GM19397 (cell line): Measurements from ENCODE around the gene WDR46.

Experiments
- ATAC-seq: cut with Tn5 transposase; IDR thresholded peaks from one replicate; pipeline ENCODE4 v1.9.1; 2021; ENCODE audit warnings: mild to moderate bottlenecking, moderate library complexity; ENCODE audit not compliant: unreplicated experiment

Gene WDR46

GRCh38 chr6:33288921-33289783 lies at the start of gene WDR46, which contains the start of gene PFDN6:
WDR46 (minus strand) TSS chr6:33289239; CDS start chr6:33289170, 69 bp downstream.
PFDN6 (plus strand) TSS chr6:33289601; CDS start chr6:33289857, 256 bp downstream.
- ATAC-seq: peak; percentile 71

GRCh38 chr6:33336495-33336894 lies 47.5 kb upstream of the WDR46 start:
- no peak for ATAC-seq

- ATAC-seq: no peak
These were observed 46.9 kb upstream of the WDR46 start for GRCh38 chr6:33335916-33336315.

- ATAC-seq: no peak
These were observed 44.6 kb upstream of the WDR46 start for GRCh38 chr6:33333666-33334065.

GRCh38 chr6:33330736-33331135 lies 41.7 kb upstream of the WDR46 start:
- no peak for ATAC-seq

GRCh38 chr6:33329058-33329457 lies 40.0 kb upstream of the WDR46 start:
- ATAC-seq: no peak

- no peak for ATAC-seq
These were observed 35.1 kb upstream of the WDR46 start for GRCh38 chr6:33324125-33324524.

GRCh38 chr6:33323623-33323948 lies 34.5 kb upstream of the WDR46 start:
- peak; percentile 1 for ATAC-seq

- ATAC-seq: no peak
These were observed 32.2 kb upstream of the WDR46 start for GRCh38 chr6:33321227-33321626.

- no peak for ATAC-seq
These were observed 31.5 kb upstream of the WDR46 start for GRCh38 chr6:33320315-33321181.

GRCh38 chr6:33319939-33320314 lies 30.9 kb upstream of the WDR46 start:
- no peak for ATAC-seq

GRCh38 chr6:33318426-33319073 lies 29.5 kb upstream of the WDR46 start:
- ATAC-seq: no peak

GRCh38 chr6:33317669-33318425 lies 28.8 kb upstream of the WDR46 start, which contains the start of gene ZBTB22:
ZBTB22 (minus strand) TSS chr6:33317744; CDS start chr6:33316916, 828 bp downstream.
- ATAC-seq: peak; percentile 49

GRCh38 chr6:33317419-33317668 lies 28.3 kb upstream of the WDR46 start:
- no peak for ATAC-seq

- ATAC-seq: no peak
These were observed 27.8 kb upstream of the WDR46 start for GRCh38 chr6:33316603-33317418.

GRCh38 chr6:33315793-33316602 lies 27.0 kb upstream of the WDR46 start:
- ATAC-seq: no peak

- no peak for ATAC-seq
These were observed 26.1 kb upstream of the WDR46 start for GRCh38 chr6:33314943-33315792.

- ATAC-seq: no peak
These were observed 25.5 kb upstream of the WDR46 start for GRCh38 chr6:33314515-33314942.
